ENCODE results near the gene TSC2. TPM values are rescaled to one million over a fixed set of nuclear protein-coding genes. Genes with fewer than 3 reads are reported as not detected.

TSC2 gene
- total and polyA plus RNA-seq, 2 of the 13 experiments (the other 11 are each of a cell fraction or from before 2014, with no cell fraction given): 19.6 to 40.4 TPM

DNA sequence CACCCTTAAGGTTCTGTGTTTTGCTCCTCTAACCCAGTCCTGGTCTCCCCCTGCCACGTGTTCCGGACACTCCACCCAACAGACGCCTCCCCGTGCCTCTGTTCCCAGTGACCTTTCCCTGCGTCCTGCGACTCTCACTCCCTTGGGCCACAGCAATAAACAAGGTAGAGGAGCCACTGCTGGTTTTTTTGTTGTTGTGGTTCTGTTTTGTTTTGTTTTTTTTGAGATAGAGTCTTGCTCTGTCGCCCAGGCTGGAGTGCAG is 31.9 kb upstream of the TSC2 start:
- Histone ChIP-seq H3K27me3 (ENCODE audit: control insufficient read depth in 1 of 2, insufficient read depth in 2 of 2, low read length in 2 of 2) (peaks cover 2 to 19% of the 10 kb centered on the region in 2 experiments; a peak in 2 of 5 replicates), H3K4me3 (replicated peaks in 1 of 3; ENCODE audit: insufficient read depth in 1 of 3, low read depth in 2 of 3, low read length in 3 of 3) (peak overlapping the region; percentile 20 to 61 (median 40); a peak in 5 of 6 replicates), H2AFZ (ENCODE audit: low read length) (peak overlapping the region; percentile 59), H3K9me3 (ENCODE audit: low read length) (no peaks in the 10 kb centered on the region), H3K9ac (ENCODE audit: insufficient read depth, low read depth, low read length) (peak overlapping the region; percentile 60), H3K4me1 (ENCODE audit: insufficient read depth, low read length) (peaks cover 65% of the 10 kb centered on the region), H3K27ac (ENCODE audit: extremely low read length, insufficient read depth, low read length) (no peak overlapping the region), H3K79me2 (ENCODE audit: insufficient read depth, low read length) (no peaks in the 10 kb centered on the region), H3K4me2 (ENCODE audit: low read depth, low read length) (peak overlapping the region; percentile 93), H4K20me1 (ENCODE audit: insufficient read depth, low read length) (no peaks in the 10 kb centered on the region), H3K36me3 (replicated peaks in 1 of 2; ENCODE audit: control insufficient read depth in 1 of 2, insufficient read depth in 2 of 2, low read length in 2 of 2) (no peaks in the 10 kb centered on the region)
- TF ChIP-seq, protein P1, sequence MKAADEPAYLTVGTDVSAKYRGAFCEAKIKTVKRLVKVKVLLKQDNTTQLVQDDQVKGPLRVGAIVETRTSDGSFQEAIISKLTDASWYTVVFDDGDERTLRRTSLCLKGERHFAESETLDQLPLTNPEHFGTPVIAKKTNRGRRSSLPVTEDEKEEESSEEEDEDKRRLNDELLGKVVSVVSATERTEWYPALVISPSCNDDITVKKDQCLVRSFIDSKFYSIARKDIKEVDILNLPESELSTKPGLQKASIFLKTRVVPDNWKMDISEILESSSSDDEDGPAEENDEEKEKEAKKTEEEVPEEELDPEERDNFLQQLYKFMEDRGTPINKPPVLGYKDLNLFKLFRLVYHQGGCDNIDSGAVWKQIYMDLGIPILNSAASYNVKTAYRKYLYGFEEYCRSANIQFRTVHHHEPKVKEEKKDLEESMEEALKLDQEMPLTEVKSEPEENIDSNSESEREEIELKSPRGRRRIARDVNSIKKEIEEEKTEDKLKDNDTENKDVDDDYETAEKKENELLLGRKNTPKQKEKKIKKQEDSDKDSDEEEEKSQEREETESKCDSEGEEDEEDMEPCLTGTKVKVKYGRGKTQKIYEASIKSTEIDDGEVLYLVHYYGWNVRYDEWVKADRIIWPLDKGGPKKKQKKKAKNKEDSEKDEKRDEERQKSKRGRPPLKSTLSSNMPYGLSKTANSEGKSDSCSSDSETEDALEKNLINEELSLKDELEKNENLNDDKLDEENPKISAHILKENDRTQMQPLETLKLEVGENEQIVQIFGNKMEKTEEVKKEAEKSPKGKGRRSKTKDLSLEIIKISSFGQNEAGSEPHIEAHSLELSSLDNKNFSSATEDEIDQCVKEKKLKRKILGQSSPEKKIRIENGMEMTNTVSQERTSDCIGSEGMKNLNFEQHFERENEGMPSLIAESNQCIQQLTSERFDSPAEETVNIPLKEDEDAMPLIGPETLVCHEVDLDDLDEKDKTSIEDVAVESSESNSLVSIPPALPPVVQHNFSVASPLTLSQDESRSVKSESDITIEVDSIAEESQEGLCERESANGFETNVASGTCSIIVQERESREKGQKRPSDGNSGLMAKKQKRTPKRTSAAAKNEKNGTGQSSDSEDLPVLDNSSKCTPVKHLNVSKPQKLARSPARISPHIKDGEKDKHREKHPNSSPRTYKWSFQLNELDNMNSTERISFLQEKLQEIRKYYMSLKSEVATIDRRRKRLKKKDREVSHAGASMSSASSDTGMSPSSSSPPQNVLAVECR (CRISPR knock-in tag; IDR thresholded peaks at IDR 0.05; ENCODE audit: borderline replicate concordance): peak; percentile 1; the same call in 1 of the 2 replicates
- TF ChIP-seq ZSCAN31 (CRISPR knock-in tag; IDR thresholded peaks at IDR 0.05; ENCODE audit: low read depth) (0 out of 2 replicates have a peak, but pooled peaks have one; percentile 19), ZNF747 (CRISPR knock-in tag; IDR thresholded peaks at IDR 0.05; ENCODE audit: borderline replicate concordance) (0 out of 2 replicates have a peak, but pooled peaks have one; percentile 31), ELF4 (CRISPR knock-in tag; IDR thresholded peaks at IDR 0.05; ENCODE audit: borderline replicate concordance) (peak; percentile 47; the same call in 1 of the 2 replicates), ZNF737 (CRISPR knock-in tag; IDR thresholded peaks at IDR 0.05; ENCODE audit: borderline replicate concordance) (0 out of 2 replicates have a peak, but pooled peaks have one; percentile 6), POGZ (CRISPR knock-in tag; IDR thresholded peaks at IDR 0.05) (0 out of 2 replicates have a peak, but pooled peaks have one; percentile 7), ZNF670 (CRISPR knock-in tag; IDR thresholded peaks at IDR 0.05; ENCODE audit: borderline replicate concordance) (0 out of 2 replicates have a peak, but pooled peaks have one; percentile 69)
- TF ChIP-seq, protein P2, sequence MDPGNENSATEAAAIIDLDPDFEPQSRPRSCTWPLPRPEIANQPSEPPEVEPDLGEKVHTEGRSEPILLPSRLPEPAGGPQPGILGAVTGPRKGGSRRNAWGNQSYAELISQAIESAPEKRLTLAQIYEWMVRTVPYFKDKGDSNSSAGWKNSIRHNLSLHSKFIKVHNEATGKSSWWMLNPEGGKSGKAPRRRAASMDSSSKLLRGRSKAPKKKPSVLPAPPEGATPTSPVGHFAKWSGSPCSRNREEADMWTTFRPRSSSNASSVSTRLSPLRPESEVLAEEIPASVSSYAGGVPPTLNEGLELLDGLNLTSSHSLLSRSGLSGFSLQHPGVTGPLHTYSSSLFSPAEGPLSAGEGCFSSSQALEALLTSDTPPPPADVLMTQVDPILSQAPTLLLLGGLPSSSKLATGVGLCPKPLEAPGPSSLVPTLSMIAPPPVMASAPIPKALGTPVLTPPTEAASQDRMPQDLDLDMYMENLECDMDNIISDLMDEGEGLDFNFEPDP (CRISPR knock-in tag; conservative IDR thresholded peaks at IDR 0.05): no peak
- TF ChIP-seq, protein P3, sequence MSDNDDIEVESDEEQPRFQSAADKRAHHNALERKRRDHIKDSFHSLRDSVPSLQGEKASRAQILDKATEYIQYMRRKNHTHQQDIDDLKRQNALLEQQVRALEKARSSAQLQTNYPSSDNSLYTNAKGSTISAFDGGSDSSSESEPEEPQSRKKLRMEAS (IDR thresholded peaks at IDR 0.05): peak; percentile 47; the same call in 1 of the 2 replicates
- TF ChIP-seq, protein P4, sequence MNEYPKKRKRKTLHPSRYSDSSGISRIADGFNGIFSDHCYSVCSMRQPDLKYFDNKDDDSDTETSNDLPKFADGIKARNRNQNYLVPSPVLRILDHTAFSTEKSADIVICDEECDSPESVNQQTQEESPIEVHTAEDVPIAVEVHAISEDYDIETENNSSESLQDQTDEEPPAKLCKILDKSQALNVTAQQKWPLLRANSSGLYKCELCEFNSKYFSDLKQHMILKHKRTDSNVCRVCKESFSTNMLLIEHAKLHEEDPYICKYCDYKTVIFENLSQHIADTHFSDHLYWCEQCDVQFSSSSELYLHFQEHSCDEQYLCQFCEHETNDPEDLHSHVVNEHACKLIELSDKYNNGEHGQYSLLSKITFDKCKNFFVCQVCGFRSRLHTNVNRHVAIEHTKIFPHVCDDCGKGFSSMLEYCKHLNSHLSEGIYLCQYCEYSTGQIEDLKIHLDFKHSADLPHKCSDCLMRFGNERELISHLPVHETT (CRISPR knock-in tag; conservative IDR thresholded peaks at IDR 0.05): no peak
- ChIA-PET POLR2A (interaction anchor here (1.1 to 2.9 kb wide), 5 partner anchors 20 to 139 kb away, joined by 3 to 22 read pairs (median 7); partner anchors contain the start of genes NTHL1, RPS2, TRAF7 and TSC2), CTCF (ENCODE audit: low intra/inter-chr PET ratio, low total read pairs) (no interaction called here)
- FAIRE-seq (no peak), DNase-seq (ENCODE audit: low spot score) (no peak), ATAC-seq (no peak)
- no TSS peak for BruUV-seq (replicated peaks)
- WGBS (ENCODE audit: low lambda C conversion rate): 7% methylated on average over 7 of the region's 7 CpGs
- in situ Hi-C loops (cut with HindIII; ENCODE audit: extremely low pct_ligation_motif_present, low pct_unique_long_range_greater_than_20kb): no loop called here
- intact Hi-C loops (cut with micrococcal nuclease; ENCODE audit: unreplicated experiment): no loop called here
